Measurements from ENCODE around the gene SPDYE1. TPM values are rescaled to one million over a fixed set of nuclear protein-coding genes. Genes with fewer than 3 reads are reported as not detected.
"Not testable (repeated sequence)": the region's sequence is repeated elsewhere in the genome, so short reads cannot be mapped to it uniquely, and the experiment has no call there.

Gene SPDYE1
- total and polyA plus RNA-seq, 4 donors: 0.71 TPM; not detected in 3

DNA sequence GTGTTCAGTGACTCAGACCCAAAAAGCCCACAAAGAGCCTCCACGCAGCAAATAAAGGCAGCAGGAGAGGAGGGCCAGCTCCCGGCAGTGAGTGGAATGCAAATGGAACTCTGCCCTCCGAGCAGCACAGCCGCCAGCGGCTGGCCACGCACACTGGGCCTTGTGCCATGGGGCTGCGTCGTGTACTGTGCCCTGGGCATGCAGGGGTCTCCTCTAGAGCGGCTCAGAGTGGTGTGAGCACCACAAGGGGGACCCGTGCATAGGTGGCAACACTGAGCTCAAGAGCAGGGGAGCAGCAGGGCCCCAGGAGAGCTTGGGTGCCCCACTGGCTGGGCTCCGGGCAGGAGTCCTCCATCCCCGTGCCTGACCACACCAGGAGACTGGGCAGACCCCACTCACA lies 17.4 kb downstream of the SPDYE1 start:
- 60% methylated on average over 10 of the region's 12 CpGs for WGBS
- H3K9ac ChIP-seq (ENCODE audit: low read depth in 1 of 2, low read length in 2 of 2); DNase-seq (ENCODE audit: low spot score); H3K36me3 ChIP-seq (ENCODE audit: control insufficient read depth in 4 of 4, insufficient read depth in 3 of 4, low read depth in 1 of 4, low read length in 3 of 4); H3K27ac ChIP-seq (ENCODE audit: low read depth in 1 of 2, low read length in 2 of 2); H3K4me3 ChIP-seq (ENCODE audit: low read depth in 1 of 3, low read length in 3 of 3); H3K9me3 ChIP-seq (ENCODE audit: control insufficient read depth in 4 of 4, low read length in 3 of 4); H3K27me3 ChIP-seq (ENCODE audit: control insufficient read depth in 4 of 4, insufficient read depth in 4 of 4, low read length in 3 of 4); H3K4me1 ChIP-seq (ENCODE audit: control insufficient read depth in 4 of 4, insufficient read depth in 4 of 4, low read length in 3 of 4): not testable (repeated sequence)

- not testable (repeated sequence) for H3K4me1 ChIP-seq (ENCODE audit: control insufficient read depth in 4 of 4, insufficient read depth in 4 of 4, low read length in 3 of 4); H3K27me3 ChIP-seq (ENCODE audit: control insufficient read depth in 4 of 4, insufficient read depth in 4 of 4, low read length in 3 of 4); H3K36me3 ChIP-seq (ENCODE audit: control insufficient read depth in 4 of 4, insufficient read depth in 3 of 4, low read depth in 1 of 4, low read length in 3 of 4); H3K9me3 ChIP-seq (ENCODE audit: control insufficient read depth in 4 of 4, low read length in 3 of 4)
- peak; percentile 98 for DNase-seq (ENCODE audit: low spot score)
- peak; percentile 47 for TF ChIP-seq YY1 (IDR thresholded peaks at IDR 0.05)
- TF ChIP-seq GABPA (IDR thresholded peaks at IDR 0.05 in 1 of 2, conservative IDR thresholded peaks at IDR 0.05 in 1 of 2): peak in 1 of 2 donors; percentile 88
- TF ChIP-seq HNF4A (conservative IDR thresholded peaks at IDR 0.05): peak in 1 of 2 donors; percentile 8
- TF ChIP-seq, protein P1, sequence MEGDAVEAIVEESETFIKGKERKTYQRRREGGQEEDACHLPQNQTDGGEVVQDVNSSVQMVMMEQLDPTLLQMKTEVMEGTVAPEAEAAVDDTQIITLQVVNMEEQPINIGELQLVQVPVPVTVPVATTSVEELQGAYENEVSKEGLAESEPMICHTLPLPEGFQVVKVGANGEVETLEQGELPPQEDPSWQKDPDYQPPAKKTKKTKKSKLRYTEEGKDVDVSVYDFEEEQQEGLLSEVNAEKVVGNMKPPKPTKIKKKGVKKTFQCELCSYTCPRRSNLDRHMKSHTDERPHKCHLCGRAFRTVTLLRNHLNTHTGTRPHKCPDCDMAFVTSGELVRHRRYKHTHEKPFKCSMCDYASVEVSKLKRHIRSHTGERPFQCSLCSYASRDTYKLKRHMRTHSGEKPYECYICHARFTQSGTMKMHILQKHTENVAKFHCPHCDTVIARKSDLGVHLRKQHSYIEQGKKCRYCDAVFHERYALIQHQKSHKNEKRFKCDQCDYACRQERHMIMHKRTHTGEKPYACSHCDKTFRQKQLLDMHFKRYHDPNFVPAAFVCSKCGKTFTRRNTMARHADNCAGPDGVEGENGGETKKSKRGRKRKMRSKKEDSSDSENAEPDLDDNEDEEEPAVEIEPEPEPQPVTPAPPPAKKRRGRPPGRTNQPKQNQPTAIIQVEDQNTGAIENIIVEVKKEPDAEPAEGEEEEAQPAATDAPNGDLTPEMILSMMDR (IDR thresholded peaks at IDR 0.05; ENCODE audit: low read depth, low read length, missing input control): peak; percentile 55
- TF ChIP-seq EGR1 (IDR thresholded peaks at IDR 0.05; ENCODE audit: low read depth in 2 of 2): peak; percentile 16 to 31
- peak; percentile 27 to 53 for TF ChIP-seq RAD21 (IDR thresholded peaks at IDR 0.05)
- peak; percentile 50 for TF ChIP-seq SP1 (IDR thresholded peaks at IDR 0.05)
- peak; percentile 95 for TF ChIP-seq TAF1 (conservative IDR thresholded peaks at IDR 0.05)
- TF ChIP-seq, protein P2, sequence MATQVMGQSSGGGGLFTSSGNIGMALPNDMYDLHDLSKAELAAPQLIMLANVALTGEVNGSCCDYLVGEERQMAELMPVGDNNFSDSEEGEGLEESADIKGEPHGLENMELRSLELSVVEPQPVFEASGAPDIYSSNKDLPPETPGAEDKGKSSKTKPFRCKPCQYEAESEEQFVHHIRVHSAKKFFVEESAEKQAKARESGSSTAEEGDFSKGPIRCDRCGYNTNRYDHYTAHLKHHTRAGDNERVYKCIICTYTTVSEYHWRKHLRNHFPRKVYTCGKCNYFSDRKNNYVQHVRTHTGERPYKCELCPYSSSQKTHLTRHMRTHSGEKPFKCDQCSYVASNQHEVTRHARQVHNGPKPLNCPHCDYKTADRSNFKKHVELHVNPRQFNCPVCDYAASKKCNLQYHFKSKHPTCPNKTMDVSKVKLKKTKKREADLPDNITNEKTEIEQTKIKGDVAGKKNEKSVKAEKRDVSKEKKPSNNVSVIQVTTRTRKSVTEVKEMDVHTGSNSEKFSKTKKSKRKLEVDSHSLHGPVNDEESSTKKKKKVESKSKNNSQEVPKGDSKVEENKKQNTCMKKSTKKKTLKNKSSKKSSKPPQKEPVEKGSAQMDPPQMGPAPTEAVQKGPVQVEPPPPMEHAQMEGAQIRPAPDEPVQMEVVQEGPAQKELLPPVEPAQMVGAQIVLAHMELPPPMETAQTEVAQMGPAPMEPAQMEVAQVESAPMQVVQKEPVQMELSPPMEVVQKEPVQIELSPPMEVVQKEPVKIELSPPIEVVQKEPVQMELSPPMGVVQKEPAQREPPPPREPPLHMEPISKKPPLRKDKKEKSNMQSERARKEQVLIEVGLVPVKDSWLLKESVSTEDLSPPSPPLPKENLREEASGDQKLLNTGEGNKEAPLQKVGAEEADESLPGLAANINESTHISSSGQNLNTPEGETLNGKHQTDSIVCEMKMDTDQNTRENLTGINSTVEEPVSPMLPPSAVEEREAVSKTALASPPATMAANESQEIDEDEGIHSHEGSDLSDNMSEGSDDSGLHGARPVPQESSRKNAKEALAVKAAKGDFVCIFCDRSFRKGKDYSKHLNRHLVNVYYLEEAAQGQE (IDR thresholded peaks at IDR 0.05): peak; percentile 49
- peak in 1 of 2 donors; percentile 32 for TF ChIP-seq RXRA (IDR thresholded peaks at IDR 0.05)
- whole genome bisulfite sequencing: 4% methylated on average over 62 of the region's 63 CpGs
- Histone ChIP-seq H3K9ac (ENCODE audit: low read depth in 1 of 2, low read length in 2 of 2) (peak overlapping the region; percentile 49 to 71), H3K27ac (ENCODE audit: low read depth in 1 of 2, low read length in 2 of 2) (peak overlapping the region in 1 of 2 donors; percentile 69), H3K4me3 (ENCODE audit: low read depth in 1 of 3, low read length in 3 of 3) (peak overlapping the region; percentile 69 to 85 (median 73))
Measured at GRCh38 chr7:44018857-44019807, 21.4 kb downstream of the SPDYE1 start.

- H3K27ac ChIP-seq (ENCODE audit: low read depth in 1 of 2, low read length in 2 of 2); DNase-seq (ENCODE audit: low spot score): not testable (repeated sequence)
Measured at GRCh38 chr7:44019825-44020224, 22.1 kb downstream of the SPDYE1 start.

More at GRCh38 chr7:44019825-44020224, 22.1 kb downstream of the SPDYE1 start:
- H3K9ac ChIP-seq (ENCODE audit: low read depth in 1 of 2, low read length in 2 of 2); H3K9me3 ChIP-seq (ENCODE audit: control insufficient read depth in 4 of 4, low read length in 3 of 4); H3K27me3 ChIP-seq (ENCODE audit: control insufficient read depth in 4 of 4, insufficient read depth in 4 of 4, low read length in 3 of 4); H3K36me3 ChIP-seq (ENCODE audit: control insufficient read depth in 4 of 4, insufficient read depth in 3 of 4, low read depth in 1 of 4, low read length in 3 of 4); H3K4me3 ChIP-seq (ENCODE audit: low read depth in 1 of 3, low read length in 3 of 3); H3K4me1 ChIP-seq (ENCODE audit: control insufficient read depth in 4 of 4, insufficient read depth in 4 of 4, low read length in 3 of 4): not testable (repeated sequence)
- 84% methylated on average over 6 of the region's 6 CpGs for WGBS
